Panc1 (cell line): ENCODE data around the gene AKR1C2.

Experiments used
- POLR2AphosphoS5 ChIP-seq: IDR thresholded peaks from 2 replicates; pipeline ENCODE4 v1.6.1; 2012; ENCODE audit warnings: mild to moderate bottlenecking, low read depth, low read length, moderate library complexity
- TCF7L2 ChIP-seq: IDR thresholded peaks from 2 replicates; pipeline ENCODE4 v1.6.1; 2011; ENCODE audit warnings: mild to moderate bottlenecking, low read depth, low read length, inconsistent platforms
- TF ChIP-seq, protein P1 (sequence below), 2 experiments: IDR thresholded peaks; 2 replicates each; pipeline ENCODE4 v1.6.1; 2011 to 2012; ENCODE audit warnings: low read depth in 2 of 2, control low read depth in 1 of 2, low read length in 1 of 2, mild to moderate bottlenecking in 1 of 2, moderate library complexity in 1 of 2; ENCODE audit not compliant: insufficient read depth in 1 of 2
- TF ChIP-seq, protein P2 (sequence below): fragments of 450-650 bp; IDR thresholded peaks from 2 replicates; pipeline ENCODE4 v1.5.1; 2017; ENCODE audit warnings: mild to moderate bottlenecking

DNA sequence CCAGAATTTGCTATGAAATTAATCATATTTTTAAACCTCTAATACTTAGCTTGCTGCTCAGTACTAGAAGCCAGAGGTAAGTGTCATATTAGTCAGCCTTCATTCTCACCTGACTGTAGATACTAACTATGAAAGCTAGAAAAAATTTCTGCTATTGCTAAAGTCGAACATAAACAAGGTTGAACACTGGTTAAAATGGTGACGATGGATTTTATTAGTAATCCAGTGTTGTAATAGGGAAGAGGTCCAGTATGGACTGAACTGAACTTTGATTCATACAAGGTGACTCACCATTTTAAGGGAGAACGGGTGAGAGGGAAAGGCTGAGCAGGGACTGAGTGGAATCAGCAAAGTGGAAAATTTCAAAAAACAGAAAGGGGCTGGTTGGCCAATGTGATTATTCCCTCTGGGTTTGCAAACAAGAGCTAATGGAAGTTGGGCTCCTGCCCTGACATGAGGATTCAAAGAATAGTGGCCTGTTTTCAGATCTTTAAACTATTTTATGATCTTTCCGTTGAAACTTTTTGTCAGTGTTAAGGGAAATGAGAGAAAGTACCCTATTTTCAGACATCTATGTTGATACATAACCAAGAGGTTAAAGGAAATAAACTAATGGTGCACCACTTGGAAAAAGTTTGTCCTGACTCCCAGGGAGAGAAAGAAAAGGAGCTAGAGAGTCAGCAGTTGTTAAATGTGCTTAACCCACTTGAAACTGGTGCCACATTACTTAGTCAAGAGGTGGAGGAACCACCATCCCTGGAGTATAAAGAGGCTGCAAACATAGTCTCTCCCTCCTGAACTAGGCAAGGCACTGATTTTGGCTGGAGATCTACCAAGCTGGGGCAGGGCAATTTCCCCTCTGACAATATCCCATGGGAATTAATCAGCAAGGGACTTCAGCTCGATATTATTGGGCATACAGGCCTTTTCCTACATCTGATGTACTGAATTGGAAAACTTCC lies 55.7 kb downstream of the AKR1C2 start:
- TF ChIP-seq, protein P1, sequence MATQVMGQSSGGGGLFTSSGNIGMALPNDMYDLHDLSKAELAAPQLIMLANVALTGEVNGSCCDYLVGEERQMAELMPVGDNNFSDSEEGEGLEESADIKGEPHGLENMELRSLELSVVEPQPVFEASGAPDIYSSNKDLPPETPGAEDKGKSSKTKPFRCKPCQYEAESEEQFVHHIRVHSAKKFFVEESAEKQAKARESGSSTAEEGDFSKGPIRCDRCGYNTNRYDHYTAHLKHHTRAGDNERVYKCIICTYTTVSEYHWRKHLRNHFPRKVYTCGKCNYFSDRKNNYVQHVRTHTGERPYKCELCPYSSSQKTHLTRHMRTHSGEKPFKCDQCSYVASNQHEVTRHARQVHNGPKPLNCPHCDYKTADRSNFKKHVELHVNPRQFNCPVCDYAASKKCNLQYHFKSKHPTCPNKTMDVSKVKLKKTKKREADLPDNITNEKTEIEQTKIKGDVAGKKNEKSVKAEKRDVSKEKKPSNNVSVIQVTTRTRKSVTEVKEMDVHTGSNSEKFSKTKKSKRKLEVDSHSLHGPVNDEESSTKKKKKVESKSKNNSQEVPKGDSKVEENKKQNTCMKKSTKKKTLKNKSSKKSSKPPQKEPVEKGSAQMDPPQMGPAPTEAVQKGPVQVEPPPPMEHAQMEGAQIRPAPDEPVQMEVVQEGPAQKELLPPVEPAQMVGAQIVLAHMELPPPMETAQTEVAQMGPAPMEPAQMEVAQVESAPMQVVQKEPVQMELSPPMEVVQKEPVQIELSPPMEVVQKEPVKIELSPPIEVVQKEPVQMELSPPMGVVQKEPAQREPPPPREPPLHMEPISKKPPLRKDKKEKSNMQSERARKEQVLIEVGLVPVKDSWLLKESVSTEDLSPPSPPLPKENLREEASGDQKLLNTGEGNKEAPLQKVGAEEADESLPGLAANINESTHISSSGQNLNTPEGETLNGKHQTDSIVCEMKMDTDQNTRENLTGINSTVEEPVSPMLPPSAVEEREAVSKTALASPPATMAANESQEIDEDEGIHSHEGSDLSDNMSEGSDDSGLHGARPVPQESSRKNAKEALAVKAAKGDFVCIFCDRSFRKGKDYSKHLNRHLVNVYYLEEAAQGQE (IDR thresholded peaks at IDR 0.05; ENCODE audit: insufficient read depth in 1 of 2, low read depth in 2 of 2, low read length in 1 of 2): no peak
- TF ChIP-seq, protein P2, sequence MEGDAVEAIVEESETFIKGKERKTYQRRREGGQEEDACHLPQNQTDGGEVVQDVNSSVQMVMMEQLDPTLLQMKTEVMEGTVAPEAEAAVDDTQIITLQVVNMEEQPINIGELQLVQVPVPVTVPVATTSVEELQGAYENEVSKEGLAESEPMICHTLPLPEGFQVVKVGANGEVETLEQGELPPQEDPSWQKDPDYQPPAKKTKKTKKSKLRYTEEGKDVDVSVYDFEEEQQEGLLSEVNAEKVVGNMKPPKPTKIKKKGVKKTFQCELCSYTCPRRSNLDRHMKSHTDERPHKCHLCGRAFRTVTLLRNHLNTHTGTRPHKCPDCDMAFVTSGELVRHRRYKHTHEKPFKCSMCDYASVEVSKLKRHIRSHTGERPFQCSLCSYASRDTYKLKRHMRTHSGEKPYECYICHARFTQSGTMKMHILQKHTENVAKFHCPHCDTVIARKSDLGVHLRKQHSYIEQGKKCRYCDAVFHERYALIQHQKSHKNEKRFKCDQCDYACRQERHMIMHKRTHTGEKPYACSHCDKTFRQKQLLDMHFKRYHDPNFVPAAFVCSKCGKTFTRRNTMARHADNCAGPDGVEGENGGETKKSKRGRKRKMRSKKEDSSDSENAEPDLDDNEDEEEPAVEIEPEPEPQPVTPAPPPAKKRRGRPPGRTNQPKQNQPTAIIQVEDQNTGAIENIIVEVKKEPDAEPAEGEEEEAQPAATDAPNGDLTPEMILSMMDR: no peak
- no peak for TF ChIP-seq POLR2AphosphoS5
- no peak for TF ChIP-seq TCF7L2
